Fibroblast of the aortic adventitia (primary cell): ENCODE data around the gene HAPLN1. TPM values are rescaled to one million over a fixed set of nuclear protein-coding genes. Genes with fewer than 3 reads are reported as not detected.

Experiments used
- DNase-seq: peaks from one replicate; pipeline ENCODE4 v3.0.0-alpha.2; 2010; ENCODE audit warnings: low read depth
- H3K4me3 ChIP-seq: 2 replicates; pipeline ENCODE4 v1.5.1; 2011; ENCODE audit warnings: low read depth, mild to moderate bottlenecking, control low read depth, low read length, moderate library complexity
- CTCF ChIP-seq: IDR thresholded peaks from 2 replicates; pipeline ENCODE4 v1.5.1; 2011; ENCODE audit warnings: mild to moderate bottlenecking, low read length, control low read depth, inconsistent platforms; ENCODE audit not compliant: insufficient read depth
- total RNA-seq: library from RNA; depleted of rRNA; stranded (reverse); fragments of >200 nt; gene quantifications from 2 replicates; pipeline ENCODE4 v1.2.3, GENCODE V29; 2012; ENCODE audit warnings: low replicate concordance

HAPLN1 gene
- total RNA-seq, 1 donor: 1.3 TPM

GRCh38 chr5:83654427-83654994 is 66.1 kb downstream of the HAPLN1 start:
- no peak for TF ChIP-seq CTCF
- DNase-seq: no peak
- no peak overlapping the region for H3K4me3 ChIP-seq

GRCh38 chr5:83653669-83654068 is 67.0 kb downstream of the HAPLN1 start:
- no peak for DNase-seq
- H3K4me3 ChIP-seq: no peak overlapping the region
- no peak for TF ChIP-seq CTCF

- H3K4me3 ChIP-seq: no peak overlapping the region
- peak; percentile 44 for DNase-seq
- no peak for TF ChIP-seq CTCF
Observed at GRCh38 chr5:83645936-83646335, 74.7 kb downstream of the HAPLN1 start.

- no peak for DNase-seq
- no peak overlapping the region for H3K4me3 ChIP-seq
- TF ChIP-seq CTCF: no peak
Observed at GRCh38 chr5:83644301-83644700, 76.4 kb downstream of the HAPLN1 start.

- TF ChIP-seq CTCF: no peak
- H3K4me3 ChIP-seq: no peak overlapping the region
- DNase-seq: no peak
Observed at GRCh38 chr5:83641946-83642345, 78.7 kb downstream of the HAPLN1 start.

- TF ChIP-seq CTCF: no peak
- DNase-seq: no peak
- no peak overlapping the region for H3K4me3 ChIP-seq
Observed at GRCh38 chr5:83639911-83640310, 80.7 kb downstream of the HAPLN1 start.

GRCh38 chr5:83636156-83636555 is 84.5 kb downstream of the HAPLN1 start:
- H3K4me3 ChIP-seq: no peak overlapping the region
- no peak for TF ChIP-seq CTCF
- DNase-seq: peak; percentile 34
